ENCODE results near the gene LRRC42. TPM values are rescaled to one million over a fixed set of nuclear protein-coding genes. Genes with fewer than 3 reads are reported as not detected.

Gene LRRC42
- total and polyA plus RNA-seq, 4 donors: 7.7 to 17.8 (median 17.0) TPM

- Histone ChIP-seq H3K9me3 (ENCODE audit: control insufficient read depth in 4 of 4, insufficient read depth in 3 of 4, low read length in 3 of 4) (no peaks in the 10 kb centered on the region), H3K27ac (ENCODE audit: low read depth in 1 of 2, low read length in 1 of 2) (peak overlapping the region in 1 of 2 donors; percentile 9), H3K4me3 (no peak overlapping the region), H3K9ac (ENCODE audit: insufficient read depth in 1 of 2, low read length in 2 of 2) (no peak overlapping the region), H3K27me3 (ENCODE audit: control insufficient read depth in 3 of 3, insufficient read depth in 3 of 3, low read length in 2 of 3) (no peaks in the 10 kb centered on the region), H3K36me3 (ENCODE audit: control insufficient read depth in 4 of 4, insufficient read depth in 4 of 4, low read length in 4 of 4) (peaks cover 13 to 26% (median 20%) of the 10 kb centered on the region in 4 donors), H3K4me1 (ENCODE audit: control insufficient read depth in 5 of 5, insufficient read depth in 5 of 5, low read length in 5 of 5) (peaks cover 0 to 8% (median 0%) of the 10 kb centered on the region in 5 donors)
- DNase-seq (no peak), ATAC-seq (ENCODE audit: insufficient read depth, low FRiP score) (no peak)
- TF ChIP-seq, protein P1, sequence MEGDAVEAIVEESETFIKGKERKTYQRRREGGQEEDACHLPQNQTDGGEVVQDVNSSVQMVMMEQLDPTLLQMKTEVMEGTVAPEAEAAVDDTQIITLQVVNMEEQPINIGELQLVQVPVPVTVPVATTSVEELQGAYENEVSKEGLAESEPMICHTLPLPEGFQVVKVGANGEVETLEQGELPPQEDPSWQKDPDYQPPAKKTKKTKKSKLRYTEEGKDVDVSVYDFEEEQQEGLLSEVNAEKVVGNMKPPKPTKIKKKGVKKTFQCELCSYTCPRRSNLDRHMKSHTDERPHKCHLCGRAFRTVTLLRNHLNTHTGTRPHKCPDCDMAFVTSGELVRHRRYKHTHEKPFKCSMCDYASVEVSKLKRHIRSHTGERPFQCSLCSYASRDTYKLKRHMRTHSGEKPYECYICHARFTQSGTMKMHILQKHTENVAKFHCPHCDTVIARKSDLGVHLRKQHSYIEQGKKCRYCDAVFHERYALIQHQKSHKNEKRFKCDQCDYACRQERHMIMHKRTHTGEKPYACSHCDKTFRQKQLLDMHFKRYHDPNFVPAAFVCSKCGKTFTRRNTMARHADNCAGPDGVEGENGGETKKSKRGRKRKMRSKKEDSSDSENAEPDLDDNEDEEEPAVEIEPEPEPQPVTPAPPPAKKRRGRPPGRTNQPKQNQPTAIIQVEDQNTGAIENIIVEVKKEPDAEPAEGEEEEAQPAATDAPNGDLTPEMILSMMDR (IDR thresholded peaks at IDR 0.05; ENCODE audit: control extremely low read depth, extremely low read depth): no peak
- WGBS, 2 donors: 65 to 67% methylated on average over 3 of the region's 3 CpGs
Observed at GRCh38 chr1:53956308-53957168, 10.4 kb downstream of the LRRC42 start.

GRCh38 chr1:53957194-53957818, 11.2 kb downstream of the LRRC42 start:
- Histone ChIP-seq H3K36me3 (ENCODE audit: control insufficient read depth in 4 of 4, insufficient read depth in 4 of 4, low read length in 4 of 4) (peaks cover 11 to 33% (median 20%) of the 10 kb centered on the region in 4 donors), H3K4me3 (no peak overlapping the region), H3K27ac (ENCODE audit: low read depth in 1 of 2, low read length in 1 of 2) (peak overlapping the region in 1 of 2 donors; percentile 34), H3K27me3 (ENCODE audit: control insufficient read depth in 3 of 3, insufficient read depth in 3 of 3, low read length in 2 of 3) (no peaks in the 10 kb centered on the region), H3K9ac (ENCODE audit: insufficient read depth in 1 of 2, low read length in 2 of 2) (no peak overlapping the region), H3K9me3 (ENCODE audit: control insufficient read depth in 4 of 4, insufficient read depth in 3 of 4, low read length in 3 of 4) (no peaks in the 10 kb centered on the region), H3K4me1 (ENCODE audit: control insufficient read depth in 5 of 5, insufficient read depth in 5 of 5, low read length in 5 of 5) (peaks cover 0 to 8% (median 0%) of the 10 kb centered on the region in 5 donors)
- WGBS, 2 donors: 52 to 73% methylated on average over 3 of the region's 3 CpGs
- TF ChIP-seq, protein P1 (IDR thresholded peaks at IDR 0.05; ENCODE audit: control extremely low read depth, extremely low read depth): no peak
- no peak for DNase-seq
- ATAC-seq (ENCODE audit: insufficient read depth, low FRiP score): peak; percentile 34

- Histone ChIP-seq H3K36me3 (ENCODE audit: control insufficient read depth in 4 of 4, insufficient read depth in 4 of 4, low read length in 4 of 4) (peaks cover 21 to 49% (median 31%) of the 10 kb centered on the region in 4 donors), H3K27ac (ENCODE audit: low read depth in 1 of 2, low read length in 1 of 2) (no peak overlapping the region), H3K4me3 (no peak overlapping the region), H3K9ac (ENCODE audit: insufficient read depth in 1 of 2, low read length in 2 of 2) (no peak overlapping the region), H3K4me1 (ENCODE audit: control insufficient read depth in 5 of 5, insufficient read depth in 5 of 5, low read length in 5 of 5) (peaks cover 0 to 8% (median 0%) of the 10 kb centered on the region in 5 donors), H3K27me3 (ENCODE audit: control insufficient read depth in 3 of 3, insufficient read depth in 3 of 3, low read length in 2 of 3) (no peaks in the 10 kb centered on the region), H3K9me3 (ENCODE audit: control insufficient read depth in 4 of 4, insufficient read depth in 3 of 4, low read length in 3 of 4) (no peaks in the 10 kb centered on the region)
- TF ChIP-seq, protein P1 (IDR thresholded peaks at IDR 0.05; ENCODE audit: control extremely low read depth, extremely low read depth): peak; percentile 51
- ATAC-seq (ENCODE audit: insufficient read depth, low FRiP score): no peak
- peak in 1 of 3 donors; percentile 19 for DNase-seq
Observed at GRCh38 chr1:53959664-53960250, 13.6 kb downstream of the LRRC42 start.
